OCI-M2 (cell line): Measurements from ENCODE around the gene TTC23.
"Not testable (repeated sequence)": the region's sequence is repeated elsewhere in the genome, so short reads cannot be mapped to it uniquely, and the experiment has no call there.

Experiments used
- DNase-seq: peaks from one replicate; lab custom pipeline; 2025; ENCODE audit not compliant: unreplicated experiment; lab: John Stamatoyannopoulos, UW

Gene TTC23

GRCh38 chr15:99250494-99250856 lies 1.1 kb upstream of the TTC23 start:
- DNase-seq = no peak

DNA sequence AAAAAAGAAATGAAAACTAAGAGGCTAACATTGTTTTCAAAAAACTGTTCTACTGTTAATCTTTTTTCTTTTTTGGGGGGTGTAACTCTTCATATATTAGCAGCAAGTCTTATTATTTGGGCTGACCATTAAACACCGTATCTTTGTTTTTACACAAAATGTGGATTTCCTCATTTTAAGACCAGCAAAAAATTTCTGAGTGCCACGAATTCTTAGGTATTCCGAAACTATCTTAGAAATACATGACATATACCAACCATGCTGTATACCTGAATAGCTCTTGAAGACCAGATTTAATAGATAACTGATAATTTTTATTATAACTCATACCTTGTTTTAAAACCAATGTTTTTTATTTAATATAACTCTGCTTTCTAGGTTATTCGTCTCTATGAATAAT lies 620 bp upstream of the TTC23 start:
- DNase-seq = no peak

GRCh38 chr15:99248000-99248715 lies 1.2 kb downstream of the TTC23 start:
- DNase-seq = no peak

- no peak for DNase-seq
Measured at GRCh38 chr15:99247062-99247461, 2.3 kb downstream of the TTC23 start.

DNA sequence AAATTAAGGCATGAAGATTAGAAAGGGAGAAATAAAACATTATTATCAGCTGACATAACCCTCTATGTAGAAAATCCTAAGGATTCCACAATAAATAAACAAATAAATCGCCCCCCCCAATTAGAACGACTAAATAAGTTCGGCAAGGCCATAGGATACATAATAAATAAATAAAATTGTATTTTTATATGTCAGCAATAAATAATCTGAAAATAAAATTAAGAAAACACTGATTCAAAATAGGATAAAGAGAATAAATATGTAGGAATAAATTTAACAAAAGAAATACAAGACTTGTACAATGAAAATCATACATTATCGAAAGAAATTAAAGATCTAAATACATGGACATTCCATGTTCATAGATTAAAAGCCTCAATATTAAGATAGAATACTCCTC lies 5.1 kb downstream of the TTC23 start:
- DNase-seq = no peak

- no peak for DNase-seq
Measured at GRCh38 chr15:99241752-99242151, 7.6 kb downstream of the TTC23 start.

GRCh38 chr15:99239545-99240198 lies 9.7 kb downstream of the TTC23 start:
- DNase-seq = no peak

DNA sequence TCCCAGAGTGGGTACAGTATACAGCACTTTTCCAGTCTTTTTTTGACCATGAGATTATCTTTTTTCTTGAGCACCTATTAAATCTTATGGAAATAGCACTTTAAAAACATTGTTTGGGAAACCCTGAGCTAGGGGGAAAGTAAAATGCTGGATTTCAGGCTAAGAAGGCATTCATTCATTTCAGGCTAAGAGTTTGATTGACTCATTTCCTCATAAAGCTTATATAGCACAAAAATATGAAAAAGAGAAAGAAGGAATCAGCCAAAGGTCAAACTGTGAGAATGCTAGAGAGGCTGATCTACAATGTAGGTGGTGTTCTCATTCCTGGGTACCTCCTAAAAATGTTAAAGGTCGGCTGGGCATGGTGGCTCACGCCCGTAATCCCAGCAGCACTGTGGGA lies 10.5 kb downstream of the TTC23 start:
- no peak for DNase-seq

GRCh38 chr15:99234160-99234559 lies 15.2 kb downstream of the TTC23 start:
- DNase-seq = not testable (repeated sequence)

GRCh38 chr15:99232740-99233139 lies 16.6 kb downstream of the TTC23 start:
- DNase-seq = no peak

GRCh38 chr15:99230867-99231266 lies 18.5 kb downstream of the TTC23 start:
- DNase-seq = no peak

GRCh38 chr15:99228120-99228770 lies 21.1 kb downstream of the TTC23 start:
- DNase-seq = no peak

DNA sequence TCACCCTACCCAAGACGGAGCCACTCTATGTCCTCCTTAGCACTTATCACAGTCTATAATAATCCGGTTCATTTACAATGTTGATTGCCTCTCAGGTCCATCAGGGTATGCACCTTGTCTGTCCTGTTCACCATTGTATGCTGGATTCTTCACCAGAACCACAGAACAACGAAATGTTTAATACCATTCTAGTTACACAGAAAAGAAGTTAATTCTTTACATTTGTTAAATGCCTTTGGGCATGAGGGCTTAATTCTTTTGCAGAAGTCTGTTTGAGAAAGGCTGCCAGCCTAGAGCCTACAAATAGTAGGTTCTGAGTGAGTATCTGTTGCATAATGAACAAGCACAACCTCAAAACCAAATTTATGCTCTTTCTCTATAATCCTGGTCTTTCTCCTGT lies 22.6 kb downstream of the TTC23 start:
- DNase-seq = no peak

DNA sequence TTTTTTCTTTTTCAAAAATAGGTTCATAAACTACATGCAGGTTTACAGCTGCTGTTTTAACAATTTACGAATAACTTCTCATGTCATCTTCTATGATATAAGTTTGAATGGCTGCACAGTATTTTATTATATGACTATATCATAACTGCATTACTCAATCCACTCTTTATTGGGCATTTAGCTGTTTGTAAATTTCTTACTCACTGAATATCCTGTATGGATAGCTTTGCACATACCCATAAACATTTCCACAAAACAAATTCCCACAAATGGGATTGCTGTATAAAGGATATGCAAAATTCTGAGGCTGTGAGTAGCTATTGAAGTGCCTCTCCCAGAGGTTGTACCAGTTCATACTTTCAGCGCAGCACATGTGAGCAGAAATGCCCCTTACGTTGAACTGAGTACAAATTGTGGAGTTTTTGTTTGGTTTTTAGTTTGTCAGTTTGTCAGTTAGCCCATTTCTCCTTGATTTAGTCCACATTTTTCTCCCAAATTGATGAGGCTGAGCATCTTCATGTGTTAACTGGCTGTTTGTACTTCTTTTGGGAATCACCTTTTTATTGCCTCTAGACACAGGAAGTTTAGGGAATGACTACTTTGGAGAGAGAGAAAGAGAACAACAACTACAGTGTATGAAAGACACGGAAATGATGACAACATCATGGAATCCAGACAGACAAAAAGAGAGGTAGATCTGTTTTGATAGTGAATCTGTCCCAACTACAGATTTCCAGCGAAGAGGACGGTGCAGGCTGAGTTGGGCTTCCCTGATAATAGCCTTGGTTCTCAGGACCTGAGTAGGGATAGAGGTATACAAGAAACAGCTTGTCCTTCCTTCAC lies 24.8 kb downstream of the TTC23 start:
- DNase-seq = no peak

DNA sequence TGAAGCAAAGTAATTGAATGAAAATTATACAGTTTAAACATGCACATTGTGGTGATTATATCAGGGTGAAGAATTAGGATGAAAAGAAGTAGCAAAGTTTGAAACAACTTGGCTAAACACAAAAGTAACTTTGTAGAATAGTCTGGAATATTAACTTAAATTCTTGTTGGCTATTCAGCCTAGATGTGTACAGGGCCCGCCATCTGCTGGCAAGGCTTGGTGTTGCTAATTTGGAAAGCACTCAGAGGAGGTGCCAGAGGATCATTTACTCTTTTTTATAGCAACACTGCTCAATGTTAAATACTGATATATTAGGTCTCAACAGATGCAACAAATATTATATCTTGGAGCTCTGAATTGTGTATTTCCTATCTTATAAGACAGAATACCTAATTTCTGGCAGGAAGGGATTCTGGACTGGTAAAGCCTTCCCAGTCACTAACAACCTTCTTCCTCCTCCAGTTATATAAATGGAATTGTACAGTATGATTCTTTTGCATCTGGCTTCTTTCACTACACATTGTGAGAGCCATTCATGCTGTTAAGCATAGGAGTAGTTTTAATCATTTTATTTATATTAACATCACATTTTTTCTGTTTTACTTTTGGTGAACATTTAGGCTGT lies 36.1 kb downstream of the TTC23 start:
- DNase-seq = no peak

- peak; percentile 48 for DNase-seq
Measured at GRCh38 chr15:99212406-99212805, 37.0 kb downstream of the TTC23 start.

DNA sequence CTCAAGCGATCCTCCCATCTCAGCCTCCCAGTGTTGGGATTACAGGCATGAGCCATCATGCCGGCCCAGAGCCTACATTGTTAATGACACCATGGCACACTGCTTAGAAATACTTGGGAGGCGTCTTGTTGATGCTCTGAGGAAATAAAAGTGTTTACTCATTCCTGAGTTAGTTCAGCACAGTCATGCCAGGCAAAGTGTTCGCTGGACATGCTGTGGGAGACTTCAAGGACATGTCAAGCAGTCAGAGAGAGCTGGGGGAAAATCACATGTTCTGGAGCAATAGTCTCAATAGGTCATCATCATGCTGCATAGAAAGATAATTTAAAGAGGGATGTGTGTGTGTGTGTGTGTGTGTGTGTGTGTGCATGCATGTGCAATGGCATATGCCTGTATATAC lies 37.5 kb downstream of the TTC23 start:
- DNase-seq = no peak

GRCh38 chr15:99210334-99210733 lies 39.0 kb downstream of the TTC23 start:
- DNase-seq = no peak

- DNase-seq = no peak
Measured at GRCh38 chr15:99209326-99209725, 40.1 kb downstream of the TTC23 start.

DNA sequence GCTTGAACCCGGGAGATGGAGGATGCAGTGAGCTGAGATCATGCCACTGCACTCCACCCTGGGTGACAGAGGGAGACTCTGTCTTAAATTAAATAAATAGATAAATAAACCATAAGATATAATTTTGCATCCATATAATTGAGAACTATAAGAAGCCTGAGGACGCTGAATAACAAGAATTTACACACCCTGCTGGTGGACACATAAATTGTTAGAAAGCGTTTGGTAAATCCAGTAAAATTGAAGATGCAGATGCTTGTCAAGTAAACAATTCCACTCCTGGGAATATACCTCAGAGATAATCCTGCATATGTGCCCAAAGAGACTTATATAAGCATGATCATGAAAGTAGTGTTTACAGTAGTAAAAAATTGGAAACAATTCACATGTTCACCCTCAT lies 41.7 kb downstream of the TTC23 start:
- no peak for DNase-seq

GRCh38 chr15:99202176-99202552 lies 47.2 kb downstream of the TTC23 start:
- DNase-seq = no peak
